GM19395 (cell line): ENCODE results near the gene C1QL2.
A peak's percentile ranks its signal among the peaks of the same experiment; 100 is the strongest.

Experiments used
- ATAC-seq: cut with Tn5 transposase; IDR thresholded peaks from one replicate; pipeline ENCODE4 v1.9.1; 2021; ENCODE audit warnings: mild to moderate bottlenecking, moderate library complexity; ENCODE audit not compliant: unreplicated experiment

C1QL2 gene

DNA sequence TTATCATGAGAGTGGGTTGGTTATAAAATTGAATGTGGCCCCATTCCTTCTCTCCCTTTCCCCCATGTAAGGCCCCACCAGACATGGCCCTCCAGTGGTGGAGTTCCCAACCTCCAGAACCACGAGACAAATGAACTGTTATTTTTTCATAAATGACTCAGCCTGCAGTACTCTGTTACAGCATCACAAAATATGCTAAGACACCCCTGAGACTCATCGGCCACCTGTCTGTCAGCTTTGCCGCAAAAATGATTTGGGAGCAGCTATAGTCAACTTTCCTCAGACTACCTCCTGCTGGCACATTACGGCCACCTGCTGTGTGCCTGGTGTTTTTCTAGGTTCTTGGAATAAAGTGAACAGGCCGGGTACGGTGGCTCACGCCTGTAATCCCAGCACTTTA, 21.4 kb upstream of the C1QL2 start:
- ATAC-seq: no peak

DNA sequence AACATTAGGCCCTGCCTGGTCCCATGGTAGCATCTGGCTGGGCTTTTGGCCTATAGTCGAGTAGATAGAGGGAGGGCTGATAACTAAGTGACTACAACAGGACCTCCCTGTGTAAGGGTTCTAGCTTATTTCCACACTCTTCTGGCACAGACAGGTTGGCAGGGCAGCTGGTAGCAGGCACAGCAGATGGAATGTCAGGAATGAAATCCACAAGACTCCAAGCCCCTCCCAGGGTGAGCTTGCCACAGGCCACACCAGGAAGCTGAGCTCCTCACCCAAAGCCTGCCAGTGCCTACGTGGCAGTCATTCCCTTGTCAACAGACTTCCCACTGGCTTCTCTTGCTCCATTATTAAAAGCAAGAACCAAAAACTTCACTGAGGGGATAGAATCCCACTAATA, 20.7 kb upstream of the C1QL2 start:
- no peak for ATAC-seq

DNA sequence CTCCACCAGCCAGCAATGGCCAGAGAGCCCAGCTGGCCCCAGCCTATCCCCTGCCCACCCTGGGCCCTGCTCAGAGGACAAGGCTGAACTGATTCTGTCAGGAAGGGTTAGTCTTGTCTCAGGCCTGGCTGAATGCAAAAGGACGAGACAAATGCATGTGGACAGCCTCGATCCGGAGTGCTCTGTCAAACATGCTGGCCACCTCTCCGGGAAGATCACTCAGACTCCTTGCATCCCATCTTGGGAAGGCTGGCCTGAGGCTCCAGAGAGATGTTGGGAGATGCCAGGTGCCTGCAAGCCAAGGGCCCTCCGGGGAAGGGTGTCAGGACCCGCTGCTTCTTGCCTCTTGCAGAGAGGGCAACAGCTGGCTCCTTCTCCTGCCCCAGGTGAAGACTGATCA, 20.2 kb upstream of the C1QL2 start:
- no peak for ATAC-seq

GRCh38 chr2:119177838-119178190, 19.3 kb upstream of the C1QL2 start:
- no peak for ATAC-seq

- ATAC-seq: no peak
Observed at GRCh38 chr2:119177171-119177837, 18.8 kb upstream of the C1QL2 start.

GRCh38 chr2:119175517-119175916, 17.0 kb upstream of the C1QL2 start:
- no peak for ATAC-seq

DNA sequence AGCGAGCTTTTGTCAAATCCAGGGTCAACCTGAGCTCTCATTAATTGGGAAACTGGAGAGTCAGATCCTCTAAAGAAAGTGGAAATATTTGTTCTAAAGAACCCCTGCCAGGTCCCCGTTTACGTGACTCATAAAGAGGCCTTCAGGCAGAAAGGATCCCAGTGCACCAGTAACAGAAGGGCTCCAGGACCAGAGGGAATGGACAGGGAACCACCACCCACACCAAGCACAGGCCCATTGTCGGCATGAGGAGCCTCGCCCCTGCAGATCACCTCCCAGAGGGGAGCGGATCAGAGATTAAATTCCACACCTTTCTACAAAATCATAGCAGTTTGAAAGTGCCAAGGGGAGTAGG, 16.4 kb upstream of the C1QL2 start:
- ATAC-seq: no peak

DNA sequence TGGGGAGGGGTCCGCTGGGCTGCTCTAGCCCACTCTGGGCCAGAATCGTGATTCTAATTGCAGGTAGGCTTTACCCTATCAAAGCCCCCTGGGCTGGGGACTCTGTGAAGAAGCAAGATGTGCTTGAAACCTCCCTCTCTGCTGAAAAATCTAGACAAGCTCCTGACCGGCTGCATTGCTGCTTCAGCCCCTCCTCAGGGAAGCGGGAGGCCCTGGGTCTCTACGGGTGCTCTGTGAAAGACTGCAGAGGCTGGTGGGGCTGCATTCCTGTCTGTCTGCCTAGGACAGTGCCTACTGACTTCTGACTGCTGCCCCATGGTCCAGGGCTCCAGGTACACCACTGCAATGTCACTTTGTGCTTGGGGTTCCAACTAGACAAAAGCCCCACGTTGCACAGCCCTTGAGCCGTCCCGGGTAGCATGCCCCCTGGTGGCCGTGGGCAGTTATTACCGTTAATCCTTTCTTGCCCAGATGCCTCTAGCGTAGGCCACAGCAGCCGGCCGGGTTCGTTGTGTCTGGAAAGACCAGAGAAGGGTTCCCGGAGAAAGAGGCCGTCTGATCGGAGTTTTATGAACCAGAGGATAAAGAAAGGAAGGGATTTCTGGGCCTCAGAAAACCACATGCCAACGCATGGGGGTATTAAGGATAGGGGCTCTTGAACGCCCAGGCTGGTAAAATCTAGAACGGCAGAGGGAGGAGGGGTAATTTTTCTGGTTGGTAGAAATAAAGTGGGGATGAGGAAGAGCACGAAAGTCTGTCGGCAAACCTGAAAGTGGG, 15.9 kb upstream of the C1QL2 start:
- peak; percentile 72 for ATAC-seq

DNA sequence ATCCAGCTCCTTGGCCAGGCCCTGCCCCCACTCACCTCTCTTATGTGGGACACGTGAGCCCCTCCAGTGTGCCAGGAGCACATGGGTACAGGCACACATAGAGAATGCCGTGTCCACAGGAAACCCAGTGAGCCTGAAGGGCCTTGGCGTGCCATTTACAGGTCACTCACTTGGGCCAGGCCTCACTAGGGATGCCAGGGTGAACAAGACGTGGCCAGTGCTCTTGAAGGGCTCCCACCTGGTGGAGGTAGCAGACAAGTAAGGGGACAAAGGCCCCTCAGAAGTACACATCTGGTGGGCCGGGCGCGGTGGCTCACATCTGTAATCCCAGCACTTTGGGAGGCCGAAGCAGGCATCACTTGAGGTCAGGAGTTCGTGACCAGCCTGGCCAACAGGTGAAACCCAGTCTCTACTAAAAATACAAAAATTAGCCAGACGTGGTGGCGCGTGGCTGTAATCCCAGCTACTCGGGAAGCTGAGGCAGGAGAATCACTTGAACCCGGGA, 15.1 kb upstream of the C1QL2 start:
- no peak for ATAC-seq

GRCh38 chr2:119170504-119170903, 12.0 kb upstream of the C1QL2 start:
- ATAC-seq: no peak

GRCh38 chr2:119169717-119170116, 11.2 kb upstream of the C1QL2 start:
- ATAC-seq: no peak

DNA sequence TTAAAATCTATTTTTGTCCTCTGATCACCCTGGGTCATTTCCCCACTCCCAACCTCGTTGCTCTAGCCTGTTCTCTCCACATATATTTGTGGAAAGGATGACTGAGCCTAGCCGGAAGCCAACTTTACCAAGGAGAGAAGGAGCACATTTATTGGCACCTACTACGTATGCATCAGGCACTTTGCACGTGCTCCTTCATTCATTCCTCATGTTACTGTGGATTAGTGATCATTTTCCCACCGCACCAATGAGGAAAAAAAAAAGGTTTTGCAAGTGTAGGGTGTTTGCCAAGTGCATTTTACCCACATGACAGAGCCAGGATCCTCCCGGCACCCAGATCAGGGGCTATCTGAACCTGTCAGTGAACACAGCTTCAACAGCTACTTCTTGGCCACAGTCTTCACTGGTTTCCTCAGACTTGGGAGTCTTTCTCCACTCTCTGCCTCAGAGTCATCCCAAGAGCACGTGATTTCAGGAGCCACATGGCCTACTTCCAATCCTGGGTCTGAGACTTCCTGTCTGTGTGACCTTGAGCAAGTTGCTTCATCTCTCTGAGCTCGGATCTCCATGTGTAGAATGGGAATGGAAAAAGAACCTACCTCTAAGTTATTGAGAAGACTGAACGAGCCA, 1.9 kb upstream of the C1QL2 start:
- ATAC-seq: no peak

DNA sequence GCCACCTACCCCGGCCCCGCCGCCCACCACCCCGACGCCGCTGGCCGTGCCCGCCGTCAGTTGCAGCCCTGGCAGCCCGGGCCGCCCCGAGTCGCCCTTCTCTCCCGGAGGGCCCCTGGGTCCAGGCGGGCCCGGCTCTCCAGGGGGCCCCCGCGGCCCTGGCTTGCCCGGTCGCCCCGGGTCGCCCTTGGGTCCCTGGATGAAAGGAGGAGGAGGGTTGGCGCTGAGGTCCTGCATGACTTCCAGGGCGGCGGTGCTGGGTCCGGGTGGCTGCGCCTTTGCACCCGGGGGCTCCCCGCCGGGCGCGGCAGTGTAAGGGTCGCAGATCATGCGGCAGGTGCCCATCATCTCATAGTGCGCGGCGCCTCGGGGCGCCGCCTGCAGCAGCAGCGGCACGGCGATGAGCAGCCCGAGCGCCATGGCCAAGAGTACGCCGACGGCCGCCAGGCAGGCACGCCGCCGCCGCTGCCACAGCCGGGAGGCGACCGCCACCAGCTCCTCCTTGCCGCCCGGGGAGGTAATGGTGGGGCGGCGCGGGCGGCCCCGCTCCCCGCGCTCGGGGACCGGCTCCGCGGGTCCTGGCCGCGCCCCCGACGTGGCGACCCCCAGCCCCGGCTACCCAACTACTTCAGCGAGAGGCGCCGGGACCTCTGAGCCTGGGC, 570 bp downstream of the C1QL2 start:
- ATAC-seq: no peak

DNA sequence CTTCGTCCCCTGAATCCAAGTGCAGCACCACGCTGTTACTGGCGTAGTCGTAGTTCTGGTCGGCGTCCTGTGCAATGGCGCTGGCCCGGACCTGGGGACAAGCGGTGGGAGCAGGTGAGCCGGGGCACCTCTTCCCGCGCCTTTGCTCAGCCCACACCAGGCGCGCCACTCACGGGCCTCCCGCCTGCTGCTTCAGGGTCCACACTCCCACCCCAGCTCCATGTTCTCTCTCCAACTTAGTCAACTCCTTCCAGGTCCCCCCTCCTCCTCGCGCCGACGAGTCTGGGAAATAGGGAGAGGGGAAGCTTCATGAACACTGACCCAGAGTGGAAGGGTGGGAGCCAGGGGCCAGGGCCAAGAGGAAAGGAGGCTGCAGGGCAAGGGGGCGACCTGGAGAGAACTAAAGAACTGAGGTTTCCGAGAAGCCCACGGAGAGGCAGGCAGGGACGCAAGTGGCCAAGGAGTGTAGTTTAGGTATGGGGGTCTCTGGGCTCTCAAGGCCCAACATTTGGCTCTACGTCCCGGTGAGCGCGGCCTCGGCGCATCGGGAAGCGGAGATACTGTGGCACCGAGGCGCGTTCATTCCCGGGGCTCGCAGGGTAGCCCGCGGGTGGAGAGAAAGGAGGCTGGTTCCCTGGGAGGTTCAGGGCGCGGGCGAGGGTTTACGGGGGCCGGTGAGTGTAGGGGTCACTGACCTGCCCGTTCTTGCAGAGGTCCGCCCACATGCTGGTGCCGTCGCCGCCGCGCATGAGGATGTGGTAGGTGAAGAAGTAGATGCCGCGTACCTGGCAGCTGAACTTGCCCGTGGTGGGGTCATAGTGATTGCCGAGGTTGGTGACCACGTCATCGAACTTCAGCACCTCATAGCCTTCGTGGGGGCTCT, 1.4 kb downstream of the C1QL2 start:
- ATAC-seq: no peak

DNA sequence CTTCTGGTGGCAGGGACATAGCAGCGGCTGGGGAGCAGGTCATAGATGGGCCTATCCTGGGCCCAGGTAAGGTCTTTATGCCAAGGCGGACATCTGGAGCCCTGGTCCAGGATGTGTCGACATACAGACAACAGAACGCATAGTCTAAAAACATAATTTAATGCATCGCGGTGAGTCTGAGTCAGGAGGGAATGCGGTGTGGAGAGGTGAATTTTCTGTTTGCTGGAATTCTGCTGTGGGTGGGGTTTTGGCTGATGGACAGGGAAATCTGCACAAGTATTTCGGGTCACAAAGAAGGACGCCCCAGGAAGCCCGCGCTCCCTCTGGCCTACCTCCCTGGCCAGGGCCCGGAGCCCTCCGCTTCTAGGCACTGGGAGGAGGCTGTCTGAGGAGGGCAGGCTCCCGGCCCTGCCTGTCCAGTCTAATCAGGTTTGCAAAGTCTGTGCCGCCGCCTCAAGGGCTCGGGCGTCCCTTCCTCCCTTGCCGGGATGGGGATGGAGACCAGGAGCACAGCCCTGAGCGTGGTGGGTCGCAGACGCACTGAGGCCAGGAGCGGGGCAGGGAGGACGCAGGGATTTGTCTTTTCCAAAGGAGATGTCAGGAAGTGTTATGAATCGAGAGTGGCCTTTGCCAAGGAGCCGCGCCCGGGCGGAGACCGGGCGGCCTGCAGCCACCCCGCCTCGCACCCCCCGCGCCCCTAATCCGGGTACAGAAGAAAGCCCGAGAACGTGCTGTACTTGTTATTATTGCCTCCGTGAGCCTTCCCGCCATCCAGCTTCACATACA, 2.3 kb downstream of the C1QL2 start:
- ATAC-seq: no peak

GRCh38 chr2:119155633-119156032, 2.9 kb downstream of the C1QL2 start:
- ATAC-seq: no peak

GRCh38 chr2:119154076-119154475, 4.5 kb downstream of the C1QL2 start:
- no peak for ATAC-seq

- no peak for ATAC-seq
Observed at GRCh38 chr2:119149611-119150010, 8.9 kb downstream of the C1QL2 start.

DNA sequence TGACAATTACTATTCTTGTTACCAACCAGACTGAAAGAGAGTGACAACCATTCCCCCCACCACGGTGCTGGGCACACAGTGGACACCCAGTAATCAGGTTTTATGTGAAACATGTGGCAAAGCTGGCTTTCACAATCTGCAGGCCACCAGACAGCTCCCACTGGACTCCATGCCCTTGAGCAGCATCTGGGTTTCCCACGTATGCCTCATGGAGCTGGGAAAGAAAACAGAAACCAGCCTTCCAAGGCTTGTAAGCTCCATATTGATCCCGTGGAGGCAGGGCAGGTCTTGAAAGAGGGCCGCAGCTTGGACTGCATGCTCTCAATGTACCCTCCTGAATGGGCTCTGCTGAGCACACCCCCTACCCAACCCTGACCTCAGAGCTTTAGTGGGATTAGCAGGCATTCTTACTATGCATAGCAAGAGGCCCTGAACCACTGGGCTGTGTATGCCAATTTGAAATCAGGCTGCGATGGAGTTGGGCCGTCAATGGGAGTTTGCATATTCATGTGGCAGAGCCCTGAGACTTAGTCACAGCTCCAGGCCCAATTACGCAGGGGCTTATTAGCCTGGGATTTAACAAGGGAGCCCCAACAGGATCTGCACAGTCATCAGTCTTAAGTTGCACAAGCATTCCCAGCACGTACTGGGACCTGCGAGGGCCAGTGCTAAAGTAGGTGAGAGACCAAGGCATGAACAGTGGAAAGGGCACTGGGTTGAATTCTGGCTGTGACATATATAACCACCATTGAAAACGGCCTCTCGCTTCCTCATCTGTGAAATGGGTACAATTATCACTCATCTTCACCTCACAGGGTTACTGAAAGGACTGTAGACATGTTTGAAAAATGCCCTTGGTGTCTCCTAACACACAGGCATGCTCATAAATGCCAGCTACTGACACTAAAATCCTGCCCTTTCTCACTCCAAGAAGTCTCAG, 10.5 kb downstream of the C1QL2 start:
- ATAC-seq: no peak
